Parathyroid adenoma (tissue), 2 donors: ENCODE data around the gene VAV3.

Source experiments
- H2AFZ ChIP-seq: fragments of 300-600 bp; sonication (generic); one replicate; pipeline ENCODE4 v1.7.0; 2017; ENCODE audit warnings: antibody characterized with exemption, mild to moderate bottlenecking
- H3K27ac ChIP-seq: fragments of 300-600 bp; sonication (generic); one replicate; pipeline ENCODE4 v1.7.0; 2017
- H3K27me3 ChIP-seq: fragments of 300-600 bp; sonication (generic); one replicate; pipeline ENCODE4 v1.7.0; 2017; ENCODE audit warnings: low read length; ENCODE audit not compliant: control insufficient read depth, insufficient read depth
- H3K36me3 ChIP-seq: fragments of 300-600 bp; sonication (generic); one replicate; pipeline ENCODE4 v1.7.0; 2017; ENCODE audit warnings: low read length; ENCODE audit not compliant: control insufficient read depth, insufficient read depth
- H3K4me1 ChIP-seq: fragments of 300-600 bp; sonication (generic); one replicate; pipeline ENCODE4 v1.7.0; 2017; ENCODE audit warnings: control low read depth
- H3K4me2 ChIP-seq: fragments of 300-600 bp; sonication (generic); one replicate; pipeline ENCODE4 v1.7.0; 2017; ENCODE audit warnings: low read length
- H3K4me3 ChIP-seq: fragments of 300-600 bp; sonication (generic); one replicate; pipeline ENCODE4 v1.7.0; 2017; ENCODE audit warnings: low read depth, low read length
- H3K79me2 ChIP-seq: fragments of 300-600 bp; sonication (generic); one replicate; pipeline ENCODE4 v1.7.0; 2017; ENCODE audit warnings: control low read depth
- H3K9ac ChIP-seq: fragments of 300-600 bp; sonication (generic); one replicate; pipeline ENCODE4 v1.7.0; 2017; ENCODE audit warnings: mild to moderate bottlenecking
- H3K9me3 ChIP-seq: fragments of 300-600 bp; sonication (generic); one replicate; pipeline ENCODE4 v1.7.0; 2017; ENCODE audit warnings: low read length; ENCODE audit not compliant: control insufficient read depth
- TF ChIP-seq, protein P1 (sequence below): fragments of 300-600 bp; sonication (generic); IDR thresholded peaks from one replicate; pipeline ENCODE4 v1.7.0; 2017; ENCODE audit warnings: antibody characterized with exemption, mild to moderate bottlenecking
- donor health status: primary hyperparathyroidism.

The VAV3 gene

GRCh38 chr1:107871687-107872395 is 93.1 kb downstream of the VAV3 start:
- TF ChIP-seq, protein P1, sequence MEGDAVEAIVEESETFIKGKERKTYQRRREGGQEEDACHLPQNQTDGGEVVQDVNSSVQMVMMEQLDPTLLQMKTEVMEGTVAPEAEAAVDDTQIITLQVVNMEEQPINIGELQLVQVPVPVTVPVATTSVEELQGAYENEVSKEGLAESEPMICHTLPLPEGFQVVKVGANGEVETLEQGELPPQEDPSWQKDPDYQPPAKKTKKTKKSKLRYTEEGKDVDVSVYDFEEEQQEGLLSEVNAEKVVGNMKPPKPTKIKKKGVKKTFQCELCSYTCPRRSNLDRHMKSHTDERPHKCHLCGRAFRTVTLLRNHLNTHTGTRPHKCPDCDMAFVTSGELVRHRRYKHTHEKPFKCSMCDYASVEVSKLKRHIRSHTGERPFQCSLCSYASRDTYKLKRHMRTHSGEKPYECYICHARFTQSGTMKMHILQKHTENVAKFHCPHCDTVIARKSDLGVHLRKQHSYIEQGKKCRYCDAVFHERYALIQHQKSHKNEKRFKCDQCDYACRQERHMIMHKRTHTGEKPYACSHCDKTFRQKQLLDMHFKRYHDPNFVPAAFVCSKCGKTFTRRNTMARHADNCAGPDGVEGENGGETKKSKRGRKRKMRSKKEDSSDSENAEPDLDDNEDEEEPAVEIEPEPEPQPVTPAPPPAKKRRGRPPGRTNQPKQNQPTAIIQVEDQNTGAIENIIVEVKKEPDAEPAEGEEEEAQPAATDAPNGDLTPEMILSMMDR = no peak
- no peaks in the 10 kb centered on the region for H3K36me3 ChIP-seq
- H3K4me3 ChIP-seq = no peak overlapping the region
- H3K9ac ChIP-seq = no peak overlapping the region
- H3K27me3 ChIP-seq = no peaks in the 10 kb centered on the region
- H3K79me2 ChIP-seq = no peaks in the 10 kb centered on the region
- no peak overlapping the region for H3K27ac ChIP-seq
- H3K9me3 ChIP-seq = no peaks in the 10 kb centered on the region
- no peaks in the 10 kb centered on the region for H3K4me1 ChIP-seq
- no peak overlapping the region for H2AFZ ChIP-seq
- no peak overlapping the region for H3K4me2 ChIP-seq

- no peaks in the 10 kb centered on the region for H3K9me3 ChIP-seq
- H3K4me1 ChIP-seq = no peaks in the 10 kb centered on the region
- no peak overlapping the region for H3K27ac ChIP-seq
- no peak overlapping the region for H2AFZ ChIP-seq
- no peaks in the 10 kb centered on the region for H3K79me2 ChIP-seq
- H3K36me3 ChIP-seq = no peaks in the 10 kb centered on the region
- H3K4me3 ChIP-seq = no peak overlapping the region
- no peak overlapping the region for H3K4me2 ChIP-seq
- H3K27me3 ChIP-seq = no peaks in the 10 kb centered on the region
- TF ChIP-seq, protein P1 = no peak
- H3K9ac ChIP-seq = no peak overlapping the region
Measured at GRCh38 chr1:107871259-107871658, 93.7 kb downstream of the VAV3 start.

DNA sequence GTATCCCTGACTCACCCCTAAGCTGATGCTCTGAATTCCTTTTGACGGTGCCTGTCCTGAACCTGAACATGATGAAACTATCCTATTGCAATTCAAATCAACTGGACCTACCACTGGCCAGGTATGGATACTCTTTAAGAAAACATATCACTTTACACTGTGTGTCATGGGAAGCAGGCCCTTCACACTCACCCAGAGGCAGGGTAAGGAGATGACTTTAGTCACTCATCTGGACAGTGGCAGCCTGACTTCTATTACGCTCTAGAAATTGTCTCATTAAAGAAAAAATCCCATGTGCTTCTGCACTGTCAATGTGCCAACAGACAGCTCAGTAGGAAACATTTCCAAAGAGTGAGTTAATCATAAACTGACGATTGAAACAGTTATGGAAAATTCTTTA is 94.3 kb downstream of the VAV3 start:
- Histone ChIP-seq H3K79me2 (no peaks in the 10 kb centered on the region), H3K27ac (no peak overlapping the region), H3K4me2 (no peak overlapping the region), H3K4me3 (no peak overlapping the region), H3K36me3 (no peaks in the 10 kb centered on the region), H2AFZ (no peak overlapping the region), H3K9ac (no peak overlapping the region), H3K9me3 (no peaks in the 10 kb centered on the region), H3K4me1 (no peaks in the 10 kb centered on the region), H3K27me3 (no peaks in the 10 kb centered on the region)
- TF ChIP-seq, protein P1 = no peak

DNA sequence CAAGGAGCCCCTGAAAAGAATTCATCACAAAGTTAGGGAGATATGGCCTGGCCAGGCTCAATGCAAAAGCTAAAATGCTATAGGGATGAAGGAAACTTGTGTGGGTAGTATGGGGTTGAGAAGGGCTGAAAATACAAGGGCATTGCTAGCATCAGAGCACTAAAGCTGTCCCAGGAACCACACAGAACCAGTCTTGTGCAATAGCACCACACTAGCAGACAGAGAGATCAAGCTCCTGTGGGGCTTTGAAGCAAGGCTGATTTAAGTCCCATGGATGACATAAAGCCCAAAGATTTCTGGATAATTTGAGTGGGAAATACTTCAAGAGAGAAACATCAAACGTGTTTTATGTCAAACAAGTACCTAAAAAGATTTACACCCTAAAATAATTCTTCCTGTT is 97.1 kb downstream of the VAV3 start:
- Histone ChIP-seq H3K4me1 (no peaks in the 10 kb centered on the region), H3K27ac (no peak overlapping the region), H3K79me2 (no peaks in the 10 kb centered on the region), H3K4me3 (no peak overlapping the region), H3K9me3 (no peaks in the 10 kb centered on the region), H3K9ac (no peak overlapping the region), H2AFZ (no peak overlapping the region), H3K27me3 (no peaks in the 10 kb centered on the region), H3K36me3 (no peaks in the 10 kb centered on the region), H3K4me2 (no peak overlapping the region)
- TF ChIP-seq, protein P1 = no peak

DNA sequence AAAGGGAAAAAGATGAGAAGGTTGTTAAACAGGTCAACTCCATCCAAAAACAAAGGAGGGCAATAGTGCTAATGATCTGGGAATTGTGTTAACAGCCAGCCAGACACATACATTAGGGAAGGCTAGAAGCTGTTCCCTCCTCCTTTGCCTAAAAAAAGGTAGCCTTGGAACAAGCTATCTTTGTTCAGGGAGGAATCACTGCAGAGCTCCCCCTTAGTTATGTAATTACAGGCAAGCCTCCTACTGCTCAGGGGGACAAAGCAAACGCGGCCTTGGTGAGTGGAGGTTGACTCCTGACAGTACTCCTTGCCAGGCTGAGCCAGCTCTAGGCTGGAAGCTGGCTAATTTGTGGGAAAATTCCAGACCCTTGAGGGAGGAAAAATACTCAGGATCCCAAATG is 97.6 kb downstream of the VAV3 start:
- H3K36me3 ChIP-seq = no peaks in the 10 kb centered on the region
- no peaks in the 10 kb centered on the region for H3K79me2 ChIP-seq
- no peaks in the 10 kb centered on the region for H3K27me3 ChIP-seq
- H3K4me1 ChIP-seq = no peaks in the 10 kb centered on the region
- H3K9me3 ChIP-seq = no peaks in the 10 kb centered on the region
- H3K4me2 ChIP-seq = no peak overlapping the region
- no peak overlapping the region for H3K9ac ChIP-seq
- TF ChIP-seq, protein P1 = no peak
- H3K4me3 ChIP-seq = no peak overlapping the region
- H2AFZ ChIP-seq = no peak overlapping the region
- no peak overlapping the region for H3K27ac ChIP-seq
